SU-DHL-6 (cell line): Measurements from ENCODE around the gene TBC1D21.

Experiments
- H2AFZ ChIP-seq: fragments of 200-600 bp; sonication (generic); 2 replicates; pipeline ENCODE4 v1.6.1; 2014; ENCODE audit warnings: low read depth, mild to moderate bottlenecking, moderate library complexity, mixed read lengths, antibody characterized with exemption, low read length; ENCODE audit not compliant: severe bottlenecking
- H3F3A ChIP-seq: fragments of 200-600 bp; shearing (Covaris generic); 2 replicates; pipeline ENCODE4 v1.6.0; 2016; ENCODE audit warnings: antibody characterized with exemption, mild to moderate bottlenecking; ENCODE audit not compliant: insufficient read depth
- H3K27ac ChIP-seq: fragments of 200-600 bp; sonication (generic); 2 replicates; pipeline ENCODE4 v1.5.1; 2016; ENCODE audit warnings: low read depth, mild to moderate bottlenecking, low read length, moderate library complexity, mixed read lengths
- H3K27me3 ChIP-seq: fragments of 200-600 bp; sonication (generic), shearing (Covaris generic); 2 replicates; pipeline ENCODE4 v1.6.0; 2014; ENCODE audit warnings: mild to moderate bottlenecking, low read length
- H3K36me3 ChIP-seq: fragments of 200-600 bp; sonication (generic); 2 replicates; pipeline ENCODE4 v1.6.1; 2014; ENCODE audit warnings: mild to moderate bottlenecking, low read length, mixed read lengths
- H3K4me2 ChIP-seq: fragments of 300-600, 200-600 bp; shearing (Covaris generic), sonication (generic); 2 replicates; pipeline ENCODE4 v1.6.0; 2014; ENCODE audit warnings: low read length, low read depth, mild to moderate bottlenecking; ENCODE audit not compliant: poor library complexity, severe bottlenecking
- H3K4me3 ChIP-seq: fragments of 200-600 bp; sonication (generic); 2 replicates; pipeline ENCODE4 v1.5.1; 2014; ENCODE audit warnings: antibody characterized with exemption, low read length, mild to moderate bottlenecking, mixed read lengths; ENCODE audit not compliant: insufficient read depth, poor library complexity, severe bottlenecking
- H3K79me2 ChIP-seq: fragments of 200-600 bp; sonication (generic); 2 replicates; pipeline ENCODE4 v1.6.1; 2014; ENCODE audit warnings: mild to moderate bottlenecking, low read length, moderate library complexity; ENCODE audit not compliant: insufficient read depth
- H3K9ac ChIP-seq: fragments of 200-600 bp; sonication (generic); 2 replicates; pipeline ENCODE4 v1.7.0; 2014; ENCODE audit warnings: mild to moderate bottlenecking, low read length
- H3K9me2 ChIP-seq: fragments of 200-600 bp; sonication (generic); replicated peaks from 2 replicates; pipeline ENCODE4 v1.6.1; 2014; ENCODE audit warnings: low read length; ENCODE audit not compliant: insufficient read depth
- H3K9me3 ChIP-seq: fragments of 200-600 bp; sonication (generic); 2 replicates; pipeline ENCODE4 v1.6.1; 2014; ENCODE audit warnings: low read length, mixed read lengths; ENCODE audit not compliant: insufficient read depth
- H4K20me1 ChIP-seq: fragments of 200-600 bp; sonication (generic); 2 replicates; pipeline ENCODE4 v1.6.1; 2014; ENCODE audit warnings: low read depth, mild to moderate bottlenecking, antibody characterized with exemption, low read length, moderate library complexity, mixed read lengths
- EZH2phosphoT487 ChIP-seq: fragments of 200-600 bp; sonication (generic), shearing (Covaris generic); conservative IDR thresholded peaks from 2 replicates; pipeline ENCODE4 v1.6.1; 2018; ENCODE audit warnings: mild to moderate bottlenecking, antibody characterized with exemption, low read length, moderate library complexity, mixed read lengths
- TF ChIP-seq, protein P1 (sequence below): fragments of 200-600 bp; sonication (generic); IDR thresholded peaks from one replicate; pipeline ENCODE4 v1.5.1; 2017; ENCODE audit warnings: antibody characterized with exemption, mild to moderate bottlenecking, low read length, moderate library complexity; ENCODE audit not compliant: insufficient read depth, poor library complexity, severe bottlenecking

Gene TBC1D21

DNA sequence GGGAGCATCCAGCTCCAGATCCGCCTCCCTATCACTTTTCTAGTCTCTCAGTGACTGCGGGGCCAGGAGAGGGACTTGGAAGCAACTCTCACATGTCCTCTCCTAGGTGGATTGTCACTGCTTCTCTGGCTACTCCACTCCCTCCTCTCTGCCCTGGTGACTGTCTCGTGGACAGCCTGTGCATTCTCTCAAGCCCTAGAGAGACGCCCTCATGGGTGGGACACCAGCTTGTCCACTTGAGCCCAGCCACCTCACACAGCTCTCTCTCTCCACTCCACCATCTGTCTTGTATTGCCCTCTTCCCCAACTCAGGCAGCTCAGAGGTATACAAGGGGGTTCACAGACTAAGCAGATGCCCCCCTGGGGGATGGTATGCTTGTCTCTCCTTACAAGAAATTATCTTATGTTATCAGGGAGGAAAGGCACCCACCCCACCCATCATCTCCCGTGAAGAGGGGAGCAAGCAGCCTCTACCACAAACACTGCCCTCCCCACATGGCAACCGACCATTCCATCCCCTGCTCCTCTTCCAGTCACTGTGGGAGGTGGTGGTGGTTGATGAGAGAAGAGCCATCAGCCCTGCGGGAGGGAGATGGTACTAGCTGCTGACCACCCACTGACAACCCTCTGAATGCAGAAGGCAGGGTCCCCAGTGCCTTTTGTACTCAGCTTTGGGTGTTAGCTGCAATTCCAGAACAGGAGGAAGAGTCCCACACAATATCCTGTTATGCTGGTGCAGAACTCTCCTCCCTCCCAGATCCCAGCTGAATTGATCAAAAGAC, 37.3 kb downstream of the TBC1D21 start:
- no peaks in the 10 kb centered on the region for H3K27me3 ChIP-seq
- no peak overlapping the region for H3K27ac ChIP-seq
- H3F3A ChIP-seq: no peaks in the 10 kb centered on the region
- H3K4me2 ChIP-seq: no peak overlapping the region
- H4K20me1 ChIP-seq: no peaks in the 10 kb centered on the region
- H3K9me3 ChIP-seq: no peaks in the 10 kb centered on the region
- TF ChIP-seq EZH2phosphoT487: no peak
- TF ChIP-seq, protein P1, sequence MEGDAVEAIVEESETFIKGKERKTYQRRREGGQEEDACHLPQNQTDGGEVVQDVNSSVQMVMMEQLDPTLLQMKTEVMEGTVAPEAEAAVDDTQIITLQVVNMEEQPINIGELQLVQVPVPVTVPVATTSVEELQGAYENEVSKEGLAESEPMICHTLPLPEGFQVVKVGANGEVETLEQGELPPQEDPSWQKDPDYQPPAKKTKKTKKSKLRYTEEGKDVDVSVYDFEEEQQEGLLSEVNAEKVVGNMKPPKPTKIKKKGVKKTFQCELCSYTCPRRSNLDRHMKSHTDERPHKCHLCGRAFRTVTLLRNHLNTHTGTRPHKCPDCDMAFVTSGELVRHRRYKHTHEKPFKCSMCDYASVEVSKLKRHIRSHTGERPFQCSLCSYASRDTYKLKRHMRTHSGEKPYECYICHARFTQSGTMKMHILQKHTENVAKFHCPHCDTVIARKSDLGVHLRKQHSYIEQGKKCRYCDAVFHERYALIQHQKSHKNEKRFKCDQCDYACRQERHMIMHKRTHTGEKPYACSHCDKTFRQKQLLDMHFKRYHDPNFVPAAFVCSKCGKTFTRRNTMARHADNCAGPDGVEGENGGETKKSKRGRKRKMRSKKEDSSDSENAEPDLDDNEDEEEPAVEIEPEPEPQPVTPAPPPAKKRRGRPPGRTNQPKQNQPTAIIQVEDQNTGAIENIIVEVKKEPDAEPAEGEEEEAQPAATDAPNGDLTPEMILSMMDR: no peak
- H3K9me2 ChIP-seq: no peaks in the 10 kb centered on the region
- no peak overlapping the region for H3K9ac ChIP-seq
- H3K79me2 ChIP-seq: no peaks in the 10 kb centered on the region
- no peak overlapping the region for H3K4me3 ChIP-seq
- H3K36me3 ChIP-seq: no peaks in the 10 kb centered on the region
- no peak overlapping the region for H2AFZ ChIP-seq

DNA sequence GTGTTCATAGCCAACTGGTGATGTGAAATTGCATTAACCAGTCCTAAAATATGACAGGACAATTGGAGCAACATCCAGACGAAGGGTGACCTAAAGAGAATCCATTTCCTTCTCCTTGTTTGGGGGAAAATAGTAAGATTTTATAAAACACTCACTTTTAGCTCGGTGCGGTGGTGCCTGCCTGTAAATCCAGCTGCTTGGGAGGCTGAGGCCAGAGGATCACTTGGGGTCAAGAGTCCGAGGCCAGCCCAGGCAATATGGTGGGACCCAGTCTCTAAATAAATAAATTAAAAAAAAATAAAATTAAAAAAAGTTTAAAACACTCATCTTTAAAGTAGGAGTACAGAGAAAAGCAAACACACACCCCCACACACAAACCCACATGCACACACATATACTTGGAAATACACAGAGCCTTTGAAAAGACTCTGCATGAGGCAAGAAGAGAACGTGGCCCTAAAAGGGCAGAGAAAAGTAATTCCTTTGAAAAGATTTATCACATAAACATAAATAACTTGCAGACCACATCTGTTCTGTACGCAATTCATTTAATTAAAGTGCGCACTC, 38.7 kb downstream of the TBC1D21 start:
- H3K4me2 ChIP-seq: no peak overlapping the region
- no peaks in the 10 kb centered on the region for H3K9me2 ChIP-seq
- no peaks in the 10 kb centered on the region for H4K20me1 ChIP-seq
- H3K9me3 ChIP-seq: no peaks in the 10 kb centered on the region
- H3K4me3 ChIP-seq: no peak overlapping the region
- no peak overlapping the region for H3K27ac ChIP-seq
- no peak overlapping the region for H2AFZ ChIP-seq
- no peaks in the 10 kb centered on the region for H3K79me2 ChIP-seq
- no peaks in the 10 kb centered on the region for H3F3A ChIP-seq
- H3K9ac ChIP-seq: no peak overlapping the region
- no peak for TF ChIP-seq EZH2phosphoT487
- TF ChIP-seq, protein P1: no peak
- H3K27me3 ChIP-seq: no peaks in the 10 kb centered on the region
- no peaks in the 10 kb centered on the region for H3K36me3 ChIP-seq

DNA sequence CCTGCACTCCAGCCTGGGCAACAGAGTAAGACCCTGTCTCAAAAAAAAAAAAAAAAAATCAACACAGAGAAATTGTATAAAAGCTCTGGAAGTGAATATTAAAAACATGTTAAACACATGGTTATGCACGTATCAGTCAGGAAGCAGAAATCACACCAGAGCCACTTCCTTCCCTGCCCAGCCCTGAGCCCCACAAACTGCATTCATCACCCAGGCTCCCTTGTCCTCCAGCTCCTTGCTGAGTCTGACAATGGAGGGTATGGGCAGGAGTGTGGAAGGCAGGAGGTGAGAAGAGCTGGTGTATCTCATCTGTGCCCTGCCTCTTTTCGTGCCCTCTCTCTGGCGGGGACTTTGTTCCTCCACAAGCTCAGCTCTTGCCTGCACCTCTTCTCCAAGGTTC, 40.8 kb downstream of the TBC1D21 start:
- no peaks in the 10 kb centered on the region for H3F3A ChIP-seq
- H3K27me3 ChIP-seq: no peaks in the 10 kb centered on the region
- H3K9me3 ChIP-seq: no peaks in the 10 kb centered on the region
- no peak overlapping the region for H3K4me3 ChIP-seq
- no peaks in the 10 kb centered on the region for H3K36me3 ChIP-seq
- no peak overlapping the region for H3K4me2 ChIP-seq
- H3K27ac ChIP-seq: no peak overlapping the region
- no peaks in the 10 kb centered on the region for H3K79me2 ChIP-seq
- H4K20me1 ChIP-seq: no peaks in the 10 kb centered on the region
- no peak overlapping the region for H3K9ac ChIP-seq
- TF ChIP-seq EZH2phosphoT487: no peak
- TF ChIP-seq, protein P1: no peak
- no peaks in the 10 kb centered on the region for H3K9me2 ChIP-seq
- no peak overlapping the region for H2AFZ ChIP-seq
